Osteocyte (in vitro differentiated cells): Measurements from ENCODE around the gene C21orf91. TPM values are rescaled to one million over a fixed set of nuclear protein-coding genes. Genes with fewer than 3 reads are reported as not detected.

Experiments
- DNase-seq: peaks from one replicate; pipeline ENCODE4 v3.0.0; 2021; ENCODE audit warnings: mixed read lengths; ENCODE audit not compliant: unreplicated experiment; ENCODE audit errors: extremely low spot score
- H3K27ac Mint-ChIP-seq: one replicate; pipeline ENCODE4 v1.8.0; 2021; ENCODE audit warnings: mild to moderate bottlenecking, mixed read lengths; ENCODE audit not compliant: unreplicated experiment
- H3K27me3 Mint-ChIP-seq: one replicate; pipeline ENCODE4 v1.8.0; 2021; ENCODE audit warnings: mixed read lengths; ENCODE audit not compliant: unreplicated experiment
- H3K36me3 Mint-ChIP-seq: one replicate; pipeline ENCODE4 v1.8.0; 2021; ENCODE audit warnings: mixed read lengths; ENCODE audit not compliant: unreplicated experiment
- H3K4me1 Mint-ChIP-seq: one replicate; pipeline ENCODE4 v1.8.0; 2021; ENCODE audit warnings: mixed read lengths; ENCODE audit not compliant: unreplicated experiment
- H3K4me3 Mint-ChIP-seq: one replicate; pipeline ENCODE4 v1.8.0; 2021; ENCODE audit warnings: mild to moderate bottlenecking, moderate library complexity, mixed read lengths; ENCODE audit not compliant: unreplicated experiment
- H3K9me3 Mint-ChIP-seq: one replicate; pipeline ENCODE4 v1.8.0; 2021; ENCODE audit warnings: mixed read lengths; ENCODE audit not compliant: unreplicated experiment
- total RNA-seq: library from RNA; stranded (reverse); gene quantifications from 2 replicates; pipeline ENCODE4 v1.2.1, GENCODE V29; 2021
- TF ChIP-seq, protein P1 (sequence below): fragments of 200-600 bp; sonication (generic); IDR thresholded peaks from 2 replicates; pipeline ENCODE4 v1.5.0; 2021; ENCODE audit warnings: antibody characterized with exemption, mild to moderate bottlenecking, moderate library complexity

Gene C21orf91
- total RNA-seq, 1 donor from 2014 or later = 13.0 TPM

DNA sequence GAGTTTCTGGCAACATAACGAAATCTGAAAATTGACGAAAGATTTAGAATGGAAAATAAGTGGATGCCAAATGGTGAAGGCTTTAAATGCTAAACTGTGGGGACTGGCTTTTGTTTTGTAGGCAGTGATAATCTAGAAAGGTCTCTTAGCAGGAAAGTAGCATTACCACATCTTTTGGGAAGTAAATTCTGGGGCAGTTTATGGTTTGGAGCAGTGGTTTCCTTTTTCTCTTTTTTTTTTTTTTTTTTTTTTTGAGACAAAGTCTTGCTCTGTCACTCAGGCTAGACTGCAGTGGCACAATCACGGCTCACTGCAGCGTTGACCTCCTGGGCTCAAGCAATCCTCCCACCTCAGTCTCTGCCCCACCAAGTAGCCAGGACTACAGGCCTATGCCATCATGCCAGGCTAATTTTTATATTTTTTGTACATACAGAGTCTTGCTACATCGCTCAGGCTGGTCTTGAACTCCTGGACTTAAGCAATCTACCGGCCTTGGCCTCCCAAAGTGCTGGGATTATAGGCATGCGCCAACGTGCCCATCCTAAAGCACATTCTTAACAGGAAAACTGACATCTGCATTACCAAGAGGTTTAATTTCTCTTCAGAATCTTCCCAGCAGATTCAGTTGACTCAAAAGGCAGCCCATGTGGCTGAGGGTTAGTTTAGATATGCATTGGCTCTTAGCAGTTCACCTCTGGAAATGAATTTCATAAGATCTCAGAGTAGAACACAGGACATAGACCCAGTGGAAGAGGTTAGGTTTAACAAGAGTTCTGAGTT lies 32.9 kb downstream of the C21orf91 start:
- TF ChIP-seq, protein P1, sequence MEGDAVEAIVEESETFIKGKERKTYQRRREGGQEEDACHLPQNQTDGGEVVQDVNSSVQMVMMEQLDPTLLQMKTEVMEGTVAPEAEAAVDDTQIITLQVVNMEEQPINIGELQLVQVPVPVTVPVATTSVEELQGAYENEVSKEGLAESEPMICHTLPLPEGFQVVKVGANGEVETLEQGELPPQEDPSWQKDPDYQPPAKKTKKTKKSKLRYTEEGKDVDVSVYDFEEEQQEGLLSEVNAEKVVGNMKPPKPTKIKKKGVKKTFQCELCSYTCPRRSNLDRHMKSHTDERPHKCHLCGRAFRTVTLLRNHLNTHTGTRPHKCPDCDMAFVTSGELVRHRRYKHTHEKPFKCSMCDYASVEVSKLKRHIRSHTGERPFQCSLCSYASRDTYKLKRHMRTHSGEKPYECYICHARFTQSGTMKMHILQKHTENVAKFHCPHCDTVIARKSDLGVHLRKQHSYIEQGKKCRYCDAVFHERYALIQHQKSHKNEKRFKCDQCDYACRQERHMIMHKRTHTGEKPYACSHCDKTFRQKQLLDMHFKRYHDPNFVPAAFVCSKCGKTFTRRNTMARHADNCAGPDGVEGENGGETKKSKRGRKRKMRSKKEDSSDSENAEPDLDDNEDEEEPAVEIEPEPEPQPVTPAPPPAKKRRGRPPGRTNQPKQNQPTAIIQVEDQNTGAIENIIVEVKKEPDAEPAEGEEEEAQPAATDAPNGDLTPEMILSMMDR = no peak
- Mint-ChIP-seq H3K4me3 (no peak overlapping the region), H3K9me3 (peaks cover 4% of the 10 kb centered on the region), H3K27ac (no peak overlapping the region), H3K36me3 (peaks cover 23% of the 10 kb centered on the region), H3K27me3 (no peaks in the 10 kb centered on the region), H3K4me1 (no peaks in the 10 kb centered on the region)
- DNase-seq = no peak

DNA sequence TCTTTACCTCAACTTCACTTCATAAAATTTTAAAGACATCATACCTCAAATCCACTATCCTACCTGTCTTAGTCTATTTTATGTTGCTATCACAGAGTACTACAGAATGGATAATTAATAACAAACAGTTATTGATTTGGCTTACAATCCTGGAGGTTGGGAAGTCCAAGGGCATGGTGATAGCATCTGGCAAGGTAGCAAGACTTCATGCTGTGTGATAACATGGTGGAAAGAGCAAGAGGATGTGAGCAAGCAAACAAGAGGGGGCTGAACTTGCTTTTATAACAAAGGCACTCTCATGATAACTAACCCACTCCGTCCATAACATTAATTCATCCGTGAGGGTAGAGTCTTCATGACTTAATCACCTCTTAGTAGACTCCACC lies 33.8 kb downstream of the C21orf91 start:
- TF ChIP-seq, protein P1 = no peak
- Mint-ChIP-seq H3K4me3 (no peak overlapping the region), H3K27ac (no peak overlapping the region), H3K27me3 (no peaks in the 10 kb centered on the region), H3K9me3 (peaks cover 4% of the 10 kb centered on the region), H3K36me3 (peaks cover 23% of the 10 kb centered on the region), H3K4me1 (no peaks in the 10 kb centered on the region)
- DNase-seq = no peak

DNA sequence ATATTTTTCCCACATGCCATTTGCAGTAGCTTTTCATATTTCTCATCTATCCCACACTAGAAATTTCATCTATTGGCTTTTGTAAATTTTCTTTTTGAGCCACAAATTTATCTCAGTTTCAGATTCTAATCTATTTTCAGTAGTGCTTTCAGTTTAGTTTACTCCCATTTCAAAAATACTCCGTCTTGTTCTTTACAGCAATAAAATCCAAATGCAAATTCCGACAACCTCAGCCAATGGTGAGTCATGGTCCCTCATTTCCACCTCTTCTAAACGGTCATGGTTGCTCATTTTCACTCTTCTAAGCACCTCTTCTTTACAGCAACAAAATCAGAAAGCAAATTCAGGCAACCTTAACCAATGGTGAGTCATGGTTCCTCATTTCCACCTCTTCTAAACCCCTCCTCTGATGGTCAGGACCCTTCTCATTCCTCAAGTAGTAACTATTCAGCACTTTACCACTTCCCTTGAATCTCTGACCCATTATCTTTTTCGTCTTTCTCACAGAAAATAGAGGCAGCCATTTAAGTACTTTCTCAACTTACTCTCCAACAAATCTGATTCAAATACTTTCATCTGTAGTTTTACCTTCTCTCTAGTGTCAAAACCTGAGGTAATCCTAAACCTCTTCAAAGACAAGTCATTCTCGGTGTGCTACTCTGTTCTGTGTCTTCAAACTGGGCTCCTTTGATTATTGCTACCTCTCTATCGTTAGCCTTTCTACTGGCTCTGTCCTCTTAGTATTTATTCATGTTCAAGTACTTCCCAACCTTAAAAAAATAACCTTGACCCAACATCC lies 34.4 kb downstream of the C21orf91 start:
- TF ChIP-seq, protein P1 = no peak
- H3K4me1 Mint-ChIP-seq = no peaks in the 10 kb centered on the region
- DNase-seq = no peak
- no peak overlapping the region for H3K27ac Mint-ChIP-seq
- peaks cover 23% of the 10 kb centered on the region for H3K36me3 Mint-ChIP-seq
- H3K4me3 Mint-ChIP-seq = no peak overlapping the region
- no peaks in the 10 kb centered on the region for H3K27me3 Mint-ChIP-seq
- H3K9me3 Mint-ChIP-seq = peaks cover 4% of the 10 kb centered on the region

DNA sequence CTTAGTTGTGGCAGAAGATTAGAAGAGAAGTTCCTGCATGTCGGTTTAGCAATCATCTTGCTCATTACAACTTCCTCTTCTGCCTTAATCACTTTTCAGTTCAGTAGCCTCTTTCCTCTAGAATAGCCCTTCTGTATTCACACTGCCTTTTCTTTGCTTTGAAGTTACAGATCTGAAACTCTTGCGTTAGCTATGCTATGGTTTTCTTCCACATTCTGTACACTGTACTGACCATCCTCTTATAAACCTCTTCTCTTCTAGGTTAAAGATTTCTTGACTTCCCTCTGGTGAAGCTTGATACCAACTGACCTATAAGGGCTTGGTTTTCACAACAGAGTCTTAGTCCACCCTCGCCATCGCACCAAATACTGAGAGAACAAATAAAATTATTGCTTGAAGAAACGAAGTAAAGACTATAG lies 35.0 kb downstream of the C21orf91 start:
- Mint-ChIP-seq H3K27ac (no peak overlapping the region), H3K4me1 (no peaks in the 10 kb centered on the region), H3K4me3 (no peak overlapping the region), H3K9me3 (peaks cover 4% of the 10 kb centered on the region), H3K36me3 (peaks cover 23% of the 10 kb centered on the region), H3K27me3 (no peaks in the 10 kb centered on the region)
- no peak for DNase-seq
- TF ChIP-seq, protein P1 = no peak
